Measurements from ENCODE around the gene GPR78. TPM values are rescaled to one million over a fixed set of nuclear protein-coding genes. Genes with fewer than 3 reads are reported as not detected.
A peak's percentile ranks its signal among the peaks of the same experiment; 100 is the strongest.

Gene GPR78, protein sequence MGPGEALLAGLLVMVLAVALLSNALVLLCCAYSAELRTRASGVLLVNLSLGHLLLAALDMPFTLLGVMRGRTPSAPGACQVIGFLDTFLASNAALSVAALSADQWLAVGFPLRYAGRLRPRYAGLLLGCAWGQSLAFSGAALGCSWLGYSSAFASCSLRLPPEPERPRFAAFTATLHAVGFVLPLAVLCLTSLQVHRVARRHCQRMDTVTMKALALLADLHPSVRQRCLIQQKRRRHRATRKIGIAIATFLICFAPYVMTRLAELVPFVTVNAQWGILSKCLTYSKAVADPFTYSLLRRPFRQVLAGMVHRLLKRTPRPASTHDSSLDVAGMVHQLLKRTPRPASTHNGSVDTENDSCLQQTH
- 2.4 to 3.8 TPM (median 3.2 TPM) in 3 replicates for total RNA-seq

DNA sequence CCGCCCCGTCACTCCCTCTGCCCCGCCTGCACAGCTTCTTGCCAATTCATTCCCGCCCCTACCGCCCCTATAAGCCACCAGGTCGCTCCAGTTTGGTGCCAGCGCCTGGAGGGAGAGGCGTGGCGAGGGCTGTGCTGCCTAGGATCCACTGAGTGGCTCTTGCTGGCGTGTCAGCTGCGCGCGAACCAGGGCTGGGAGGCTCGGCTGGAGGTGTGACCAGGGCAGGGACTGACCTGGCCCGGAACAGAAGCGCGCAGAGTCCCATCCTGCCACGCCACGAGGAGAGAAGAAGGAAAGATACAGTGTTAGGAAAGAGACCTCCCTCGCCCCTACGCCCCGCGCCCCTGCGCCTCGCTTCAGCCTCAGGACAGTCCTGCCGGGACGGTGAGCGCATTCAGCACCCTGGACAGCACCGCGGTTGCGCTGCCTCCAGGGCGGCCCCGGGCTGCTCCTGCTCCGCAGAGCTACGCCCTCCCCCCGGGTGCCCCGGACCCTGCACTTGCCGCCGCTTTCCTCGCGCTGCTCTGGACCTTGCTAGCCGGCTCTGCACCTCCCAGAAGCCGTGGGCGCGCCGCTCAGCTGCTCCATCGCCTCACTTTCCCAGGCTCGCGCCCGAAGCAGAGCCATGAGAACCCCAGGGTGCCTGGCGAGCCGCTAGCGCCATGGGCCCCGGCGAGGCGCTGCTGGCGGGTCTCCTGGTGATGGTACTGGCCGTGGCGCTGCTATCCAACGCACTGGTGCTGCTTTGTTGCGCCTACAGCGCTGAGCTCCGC, at the start of gene GPR78:
Gene GPR78, plus strand, starts transcription at position 72 of the 773 bp plus-strand sequence. Its CDS starts 591 bp downstream, at position 663.
- TF ChIP-seq, protein P1, sequence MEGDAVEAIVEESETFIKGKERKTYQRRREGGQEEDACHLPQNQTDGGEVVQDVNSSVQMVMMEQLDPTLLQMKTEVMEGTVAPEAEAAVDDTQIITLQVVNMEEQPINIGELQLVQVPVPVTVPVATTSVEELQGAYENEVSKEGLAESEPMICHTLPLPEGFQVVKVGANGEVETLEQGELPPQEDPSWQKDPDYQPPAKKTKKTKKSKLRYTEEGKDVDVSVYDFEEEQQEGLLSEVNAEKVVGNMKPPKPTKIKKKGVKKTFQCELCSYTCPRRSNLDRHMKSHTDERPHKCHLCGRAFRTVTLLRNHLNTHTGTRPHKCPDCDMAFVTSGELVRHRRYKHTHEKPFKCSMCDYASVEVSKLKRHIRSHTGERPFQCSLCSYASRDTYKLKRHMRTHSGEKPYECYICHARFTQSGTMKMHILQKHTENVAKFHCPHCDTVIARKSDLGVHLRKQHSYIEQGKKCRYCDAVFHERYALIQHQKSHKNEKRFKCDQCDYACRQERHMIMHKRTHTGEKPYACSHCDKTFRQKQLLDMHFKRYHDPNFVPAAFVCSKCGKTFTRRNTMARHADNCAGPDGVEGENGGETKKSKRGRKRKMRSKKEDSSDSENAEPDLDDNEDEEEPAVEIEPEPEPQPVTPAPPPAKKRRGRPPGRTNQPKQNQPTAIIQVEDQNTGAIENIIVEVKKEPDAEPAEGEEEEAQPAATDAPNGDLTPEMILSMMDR (IDR thresholded peaks at IDR 0.05; ENCODE audit: unreplicated experiment) = no peak
- Mint-ChIP-seq H3K9me3 (no peaks in the 10 kb centered on the region), H3K4me1 (peaks cover 9% of the 10 kb centered on the region), H3K36me3 (no peaks in the 10 kb centered on the region), H3K4me3 (peak within 1 kb of the TSS; percentile 20), H3K27ac (no peak within 1 kb of the TSS), H3K27me3 (ENCODE audit: low read depth) (peaks cover 72% of the 10 kb centered on the region)
- DNase-seq (ENCODE audit: low spot score in 2 of 2, unreplicated experiment in 2 of 2) = peak; percentile 85 to 95

DNA sequence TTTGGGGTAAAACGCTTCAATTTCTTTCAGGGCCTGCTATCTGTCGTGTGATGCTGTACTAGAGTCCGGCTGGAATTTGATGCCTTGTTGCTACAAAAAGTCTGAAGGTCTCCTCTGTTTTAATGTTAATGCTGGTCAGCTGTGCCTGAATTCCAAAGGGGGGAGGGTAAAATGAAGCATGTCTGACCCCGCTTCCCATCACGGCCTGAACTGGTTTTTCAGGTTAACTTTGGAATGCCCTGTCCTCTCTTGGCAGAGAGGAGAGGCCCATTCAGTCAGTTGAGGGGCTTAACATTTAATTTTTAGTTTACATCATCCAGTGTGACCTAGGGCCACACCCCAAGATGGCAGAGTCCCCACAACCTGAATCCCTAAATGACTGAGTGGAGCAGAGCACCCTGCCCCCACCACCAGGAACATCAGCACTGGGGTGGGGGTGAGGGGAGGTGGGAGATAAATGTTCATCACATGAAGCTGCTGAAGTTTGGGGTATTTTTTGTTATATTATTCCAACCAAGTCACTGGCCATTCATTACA, 47.9 kb upstream of the GPR78 start:
- H3K27ac Mint-ChIP-seq = peak overlapping the region; percentile 94
- TF ChIP-seq, protein P1 (IDR thresholded peaks at IDR 0.05; ENCODE audit: unreplicated experiment) = no peak
- no peaks in the 10 kb centered on the region for H3K27me3 Mint-ChIP-seq (ENCODE audit: low read depth)
- no peaks in the 10 kb centered on the region for H3K36me3 Mint-ChIP-seq
- DNase-seq (ENCODE audit: low spot score in 2 of 2, unreplicated experiment in 2 of 2) = no peak
- peaks cover 47% of the 10 kb centered on the region for H3K4me1 Mint-ChIP-seq
- H3K4me3 Mint-ChIP-seq = no peak overlapping the region
- peaks cover 14% of the 10 kb centered on the region for H3K9me3 Mint-ChIP-seq

DNA sequence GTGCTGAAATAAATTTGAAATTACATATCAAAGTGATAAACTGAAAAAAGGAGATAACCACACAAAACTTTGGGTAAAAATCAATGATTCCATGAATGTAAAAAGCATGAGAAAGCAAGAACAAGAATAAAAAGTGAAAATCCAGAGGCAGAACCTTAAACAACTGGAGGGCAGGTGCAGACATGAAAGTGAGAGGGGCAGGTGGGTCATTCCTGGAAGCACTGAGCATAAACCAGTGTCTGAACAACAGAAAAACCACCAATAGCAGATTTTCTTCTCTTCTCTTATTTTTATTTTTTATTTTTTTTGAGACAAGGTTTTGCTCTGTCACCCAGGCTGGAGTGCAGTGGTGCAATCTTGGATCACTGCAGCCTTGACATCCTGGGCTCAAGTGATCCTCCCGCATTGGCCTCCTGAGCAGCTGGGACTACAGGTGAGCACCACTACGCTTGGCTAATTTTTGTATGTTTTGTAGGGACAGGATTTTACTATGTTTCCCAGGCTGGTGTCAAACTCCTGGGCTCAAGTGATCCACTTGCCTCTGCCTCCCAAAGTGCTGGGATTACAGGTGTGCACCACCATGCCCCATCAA, 46.8 kb upstream of the GPR78 start:
- H3K9me3 Mint-ChIP-seq = peaks cover 14% of the 10 kb centered on the region
- TF ChIP-seq, protein P1 (IDR thresholded peaks at IDR 0.05; ENCODE audit: unreplicated experiment) = no peak
- peak overlapping the region; percentile 97 for H3K27ac Mint-ChIP-seq
- no peak for DNase-seq (ENCODE audit: low spot score in 2 of 2, unreplicated experiment in 2 of 2)
- H3K36me3 Mint-ChIP-seq = no peaks in the 10 kb centered on the region
- H3K27me3 Mint-ChIP-seq (ENCODE audit: low read depth) = no peaks in the 10 kb centered on the region
- peaks cover 53% of the 10 kb centered on the region for H3K4me1 Mint-ChIP-seq
- peak overlapping the region; percentile 39 for H3K4me3 Mint-ChIP-seq

DNA sequence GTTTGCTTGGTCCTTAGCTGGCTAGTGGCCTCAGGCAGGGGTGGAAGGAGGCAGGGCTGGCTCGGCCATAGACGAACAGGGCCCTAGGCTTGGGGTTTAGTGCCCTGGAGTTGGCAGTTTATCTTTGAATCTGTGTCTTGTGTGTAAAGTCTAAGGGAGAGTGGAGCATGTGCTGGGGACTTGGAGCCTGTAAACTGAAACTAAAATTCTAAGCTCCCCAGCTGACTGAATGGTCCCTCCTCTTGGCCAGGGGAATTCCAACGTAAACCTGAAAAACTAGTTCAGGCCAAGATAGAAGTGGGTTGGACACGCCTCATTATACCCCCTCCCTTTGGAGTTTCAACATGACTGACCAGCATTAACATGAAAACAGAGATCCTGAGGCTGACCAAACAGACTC, 46.1 kb upstream of the GPR78 start:
- Mint-ChIP-seq H3K27me3 (ENCODE audit: low read depth) (no peaks in the 10 kb centered on the region), H3K4me3 (no peak overlapping the region), H3K36me3 (no peaks in the 10 kb centered on the region), H3K4me1 (peaks cover 58% of the 10 kb centered on the region), H3K9me3 (peaks cover 14% of the 10 kb centered on the region), H3K27ac (peak overlapping the region; percentile 97)
- TF ChIP-seq, protein P1 (IDR thresholded peaks at IDR 0.05; ENCODE audit: unreplicated experiment) = no peak
- DNase-seq (ENCODE audit: low spot score in 2 of 2, unreplicated experiment in 2 of 2) = no peak

DNA sequence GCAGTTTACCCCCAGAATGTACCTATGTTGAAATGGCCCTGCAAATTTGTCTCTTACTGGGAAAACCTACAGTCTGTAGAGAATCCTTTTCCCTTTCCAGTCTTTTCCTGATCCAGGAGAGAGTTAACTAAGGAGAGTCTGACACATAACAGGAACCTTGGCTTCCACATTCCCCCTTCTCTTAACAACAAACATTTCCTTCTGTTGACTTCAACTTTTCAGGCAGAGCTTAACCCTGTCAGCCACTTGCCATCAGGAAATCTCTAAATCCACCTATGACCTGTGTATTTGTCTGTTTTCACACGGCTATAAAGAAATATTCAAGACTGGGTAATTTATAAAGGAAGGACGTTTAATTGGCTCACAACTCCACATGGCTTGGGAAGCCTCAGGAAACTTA, 45.6 kb upstream of the GPR78 start:
- DNase-seq (ENCODE audit: low spot score in 2 of 2, unreplicated experiment in 2 of 2) = no peak
- Mint-ChIP-seq H3K27ac (peak overlapping the region; percentile 97), H3K9me3 (peaks cover 11% of the 10 kb centered on the region), H3K27me3 (ENCODE audit: low read depth) (no peaks in the 10 kb centered on the region), H3K36me3 (no peaks in the 10 kb centered on the region), H3K4me1 (peaks cover 58% of the 10 kb centered on the region), H3K4me3 (no peak overlapping the region)
- TF ChIP-seq, protein P1 (IDR thresholded peaks at IDR 0.05; ENCODE audit: unreplicated experiment) = no peak
